Omental fat pad (tissue), 4 donors: ENCODE data around the gene CYP24A1. TPM values are rescaled to one million over a fixed set of nuclear protein-coding genes. Genes with fewer than 3 reads are reported as not detected.

Source experiments
- ATAC-seq: fragments of 150-250 bp; one replicate; pipeline ENCODE4 v1.9.1; 2016; ENCODE audit warnings: mild to moderate bottlenecking, moderate library complexity; ENCODE audit not compliant: low FRiP score
- DNase-seq: peaks from one replicate; pipeline ENCODE4 v3.0.0-alpha.2; 2019; ENCODE audit warnings: low spot score
- total RNA-seq, 4 donors: library from RNA; depleted of rRNA; stranded (reverse); fragments of >200 nt; gene quantifications; one replicate each; pipeline ENCODE4 v1.1.0, GENCODE V29; 2016
- TF ChIP-seq, protein P1 (sequence below), 3 donors: fragments of 450-650 bp; IDR thresholded peaks; one replicate each; pipeline ENCODE4 v1.5.1; 2016 to 2017; ENCODE audit warnings: antibody characterized with exemption in 3 of 3, mild to moderate bottlenecking in 3 of 3, moderate library complexity in 2 of 3

CYP24A1 gene
- total RNA-seq, 4 donors from 2014 or later = 0.12 TPM; not detected in 3

DNA sequence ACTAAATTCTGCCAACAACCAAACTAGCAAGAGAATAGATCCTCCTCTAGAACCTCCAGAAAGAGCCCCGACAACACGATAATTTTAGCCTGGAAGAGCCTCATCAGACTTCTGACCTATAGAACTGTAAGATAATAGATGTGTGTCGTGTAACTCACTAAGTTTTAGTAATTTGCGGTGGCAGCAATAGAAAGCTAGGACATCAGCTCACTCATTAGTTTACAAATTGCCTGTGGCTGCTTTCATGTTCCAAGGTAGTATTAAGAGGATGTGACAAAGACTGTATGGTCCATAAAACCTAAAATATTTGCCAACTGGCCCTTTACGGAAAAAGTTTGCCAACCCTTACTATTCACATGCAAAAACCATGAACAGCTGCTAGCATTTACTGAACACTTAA, 17.3 kb downstream of the CYP24A1 start:
- DNase-seq = no peak
- no peak for ATAC-seq
- TF ChIP-seq, protein P1, sequence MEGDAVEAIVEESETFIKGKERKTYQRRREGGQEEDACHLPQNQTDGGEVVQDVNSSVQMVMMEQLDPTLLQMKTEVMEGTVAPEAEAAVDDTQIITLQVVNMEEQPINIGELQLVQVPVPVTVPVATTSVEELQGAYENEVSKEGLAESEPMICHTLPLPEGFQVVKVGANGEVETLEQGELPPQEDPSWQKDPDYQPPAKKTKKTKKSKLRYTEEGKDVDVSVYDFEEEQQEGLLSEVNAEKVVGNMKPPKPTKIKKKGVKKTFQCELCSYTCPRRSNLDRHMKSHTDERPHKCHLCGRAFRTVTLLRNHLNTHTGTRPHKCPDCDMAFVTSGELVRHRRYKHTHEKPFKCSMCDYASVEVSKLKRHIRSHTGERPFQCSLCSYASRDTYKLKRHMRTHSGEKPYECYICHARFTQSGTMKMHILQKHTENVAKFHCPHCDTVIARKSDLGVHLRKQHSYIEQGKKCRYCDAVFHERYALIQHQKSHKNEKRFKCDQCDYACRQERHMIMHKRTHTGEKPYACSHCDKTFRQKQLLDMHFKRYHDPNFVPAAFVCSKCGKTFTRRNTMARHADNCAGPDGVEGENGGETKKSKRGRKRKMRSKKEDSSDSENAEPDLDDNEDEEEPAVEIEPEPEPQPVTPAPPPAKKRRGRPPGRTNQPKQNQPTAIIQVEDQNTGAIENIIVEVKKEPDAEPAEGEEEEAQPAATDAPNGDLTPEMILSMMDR (IDR thresholded peaks at IDR 0.05) = no peak

DNA sequence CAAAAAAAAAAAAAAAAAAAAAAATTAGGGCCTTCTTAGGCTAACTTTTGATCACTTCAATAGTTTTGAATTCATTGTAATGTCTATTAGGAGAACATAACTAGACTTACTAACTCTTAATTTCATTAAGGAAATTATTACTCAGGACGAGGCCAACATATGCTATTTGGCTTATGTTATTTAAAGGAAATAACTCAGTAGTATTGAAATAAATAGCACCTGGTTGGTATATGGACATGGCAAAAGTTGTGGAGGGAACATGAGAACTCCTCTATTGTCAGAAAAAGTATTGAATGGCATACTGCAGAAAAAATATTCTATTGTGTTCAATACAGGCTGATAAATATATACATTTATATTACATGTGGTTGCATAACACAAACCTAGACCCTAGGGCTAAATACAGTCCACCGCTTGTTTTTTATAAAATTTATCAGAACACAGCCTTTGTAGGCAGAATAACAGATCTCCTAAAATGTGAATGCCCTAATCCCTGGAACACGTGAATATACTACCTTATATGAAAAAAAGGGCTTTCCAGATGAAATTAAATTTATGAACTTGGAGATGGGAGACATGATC, 18.0 kb downstream of the CYP24A1 start:
- ATAC-seq = no peak
- TF ChIP-seq, protein P1 (IDR thresholded peaks at IDR 0.05) = no peak
- DNase-seq = no peak

DNA sequence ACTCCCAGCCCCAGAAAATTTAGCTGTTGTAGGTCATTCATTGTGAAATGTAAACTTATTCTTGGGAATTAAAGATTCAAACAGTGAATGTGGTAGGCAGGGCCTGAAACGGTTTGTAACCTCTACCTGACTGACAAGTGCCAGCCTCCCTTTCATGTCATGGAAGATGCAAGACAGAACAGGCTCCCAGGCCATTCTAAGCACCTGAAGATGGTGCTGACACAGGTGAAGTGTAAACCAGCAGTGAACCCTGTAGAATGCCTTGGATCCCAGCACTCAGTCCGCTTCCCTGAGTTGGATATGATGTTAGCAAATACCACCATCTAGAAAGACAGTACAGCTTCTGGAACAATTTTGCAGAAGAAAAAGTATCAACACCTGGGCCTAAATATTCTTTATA, 19.3 kb downstream of the CYP24A1 start:
- DNase-seq (no peak), ATAC-seq (no peak)
- TF ChIP-seq, protein P1 (IDR thresholded peaks at IDR 0.05) = no peak

GRCh38 chr20:54153847-54154246, 19.9 kb downstream of the CYP24A1 start:
- DNase-seq (no peak), ATAC-seq (no peak)
- TF ChIP-seq, protein P1 (IDR thresholded peaks at IDR 0.05) = no peak

DNA sequence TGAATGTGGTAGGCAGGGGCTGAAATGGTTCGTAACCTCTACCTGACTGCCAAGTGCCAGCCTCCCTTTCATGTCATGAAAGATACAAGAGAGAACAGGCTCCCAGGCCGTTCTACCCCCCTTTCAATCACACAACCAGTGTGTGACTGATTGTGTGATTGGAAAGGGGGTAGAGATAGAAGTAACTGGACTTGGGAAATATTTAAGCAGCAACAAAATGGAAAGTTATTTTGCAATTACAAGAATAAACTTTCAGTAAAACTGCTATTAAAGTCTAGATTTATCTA, 20.8 kb downstream of the CYP24A1 start:
- ATAC-seq (no peak), DNase-seq (no peak)
- TF ChIP-seq, protein P1 (IDR thresholded peaks at IDR 0.05) = no peak

DNA sequence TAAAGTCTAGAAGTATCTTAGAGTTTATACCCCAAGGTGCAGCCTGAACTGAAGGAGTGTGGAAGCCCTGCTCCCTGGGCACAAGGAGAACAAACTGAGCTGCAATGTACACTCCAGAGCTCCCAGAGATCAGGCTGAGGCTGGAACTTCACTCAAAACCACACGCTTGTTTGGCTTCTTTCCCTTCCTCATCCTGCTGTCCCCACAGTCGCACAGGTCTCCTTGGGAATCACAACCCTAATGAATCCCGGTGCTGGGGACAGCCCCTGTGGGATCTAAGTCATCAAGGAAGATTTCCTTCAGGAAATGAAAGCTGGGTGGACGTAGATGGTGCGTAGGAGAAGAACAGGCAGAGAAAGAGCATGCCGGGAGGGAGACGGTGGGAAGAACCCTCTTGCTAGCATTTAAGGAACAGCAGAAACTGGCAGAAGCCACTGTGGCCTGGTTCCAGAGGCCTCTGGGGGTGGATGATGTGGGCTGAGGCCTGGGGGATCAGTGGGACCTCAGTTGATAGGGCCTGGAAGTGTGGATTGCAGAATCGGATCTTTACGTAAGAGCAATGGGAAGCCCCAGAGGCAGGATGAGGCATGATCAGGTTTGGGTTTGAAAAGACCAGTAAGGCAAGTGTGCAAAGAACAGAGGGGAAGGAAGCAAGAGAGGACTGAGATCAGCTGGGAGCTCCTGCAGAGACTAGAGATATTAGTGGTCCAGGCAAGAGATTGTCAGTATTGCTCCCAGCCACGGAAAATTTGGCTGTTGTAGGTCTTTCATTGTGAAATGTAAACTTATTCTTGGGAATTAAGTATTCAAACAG, 21.4 kb downstream of the CYP24A1 start:
- DNase-seq = no peak
- ATAC-seq = peak; percentile 57
- TF ChIP-seq, protein P1 (IDR thresholded peaks at IDR 0.05) = no peak
